Kidney epithelial cell (primary cell): Measurements from ENCODE around the gene DOK7. TPM values are rescaled to one million over a fixed set of nuclear protein-coding genes. Genes with fewer than 3 reads are reported as not detected.

Experiments used
- DNase-seq: peaks from one replicate; pipeline ENCODE4 v3.0.0-alpha.2; 2010; ENCODE audit warnings: low read depth
- H3K27me3 ChIP-seq: 2 replicates; pipeline ENCODE4 v1.6.0; 2011; ENCODE audit warnings: low read length; ENCODE audit not compliant: control insufficient read depth, insufficient read depth
- H3K36me3 ChIP-seq: 2 replicates; pipeline ENCODE4 v1.5.1; 2011; ENCODE audit warnings: low read length; ENCODE audit not compliant: control insufficient read depth, insufficient read depth
- H3K4me3 ChIP-seq: 2 replicates; pipeline ENCODE4 v1.5.1; 2011; ENCODE audit warnings: low read depth, mild to moderate bottlenecking, control low read depth, low read length
- CTCF ChIP-seq: IDR thresholded peaks from 2 replicates; pipeline ENCODE4 v1.5.1; 2011; ENCODE audit warnings: mild to moderate bottlenecking, moderate library complexity, low read length, control low read depth, inconsistent platforms; ENCODE audit not compliant: insufficient read depth, poor library complexity, severe bottlenecking
- total RNA-seq: library from RNA; depleted of rRNA; stranded (reverse); fragments of >200 nt; gene quantifications from 2 replicates; pipeline ENCODE4 v1.2.3, GENCODE V29; 2015

The DOK7 gene
- total RNA-seq, 1 donor from 2014 or later: 6.9 TPM

- DNase-seq: no peak
Observed at GRCh38 chr4:3462321-3462789, 751 bp upstream of the DOK7 start.

GRCh38 chr4:3463556-3464348 is 646 bp downstream of the DOK7 start:
- H3K27me3 ChIP-seq: peaks cover 25% of the 10 kb centered on the region
- no peak for DNase-seq
- no peak for TF ChIP-seq CTCF
- H3K36me3 ChIP-seq: no peaks in the 10 kb centered on the region
- H3K4me3 ChIP-seq: peak overlapping the region; percentile 26

More at GRCh38 chr4:3462321-3462789, 751 bp upstream of the DOK7 start:
- TF ChIP-seq CTCF: no peak
- no peak overlapping the region for H3K4me3 ChIP-seq
- no peaks in the 10 kb centered on the region for H3K36me3 ChIP-seq
- H3K27me3 ChIP-seq: peaks cover 25% of the 10 kb centered on the region

GRCh38 chr4:3464349-3464905 is 1.3 kb downstream of the DOK7 start:
- Histone ChIP-seq H3K36me3 (no peaks in the 10 kb centered on the region), H3K27me3 (peaks cover 25% of the 10 kb centered on the region), H3K4me3 (no peak overlapping the region)
- no peak for TF ChIP-seq CTCF
- DNase-seq: no peak

GRCh38 chr4:3464911-3465697 is 2.0 kb downstream of the DOK7 start:
- peaks cover 25% of the 10 kb centered on the region for H3K27me3 ChIP-seq
- no peak for DNase-seq
- H3K4me3 ChIP-seq: no peak overlapping the region
- H3K36me3 ChIP-seq: no peaks in the 10 kb centered on the region
- no peak for TF ChIP-seq CTCF

- H3K27me3 ChIP-seq: peaks cover 25% of the 10 kb centered on the region
- no peak overlapping the region for H3K4me3 ChIP-seq
- H3K36me3 ChIP-seq: no peaks in the 10 kb centered on the region
- TF ChIP-seq CTCF: peak; percentile 31
- no peak for DNase-seq
Observed at GRCh38 chr4:3465698-3466671, 2.9 kb downstream of the DOK7 start.
